Stimulated activated naive CD8-positive, alpha-beta T cell treated with anti-CD3 and anti-CD28 coated beads, Interleukin-15, Interleukin-2, amounts not matched to agents 100 ng/mL and 50 ng/mL, for 24 hours (primary cell): ENCODE measurements around the gene CAMTA1.

Source experiments
- H3K27ac Mint-ChIP-seq: one replicate; pipeline ENCODE4 v1.8.0; 2021; ENCODE audit warnings: mild to moderate bottlenecking, mixed read lengths
- H3K27me3 Mint-ChIP-seq: one replicate; pipeline ENCODE4 v1.8.0; 2021; ENCODE audit warnings: mixed read lengths
- H3K36me3 Mint-ChIP-seq: one replicate; pipeline ENCODE4 v1.8.0; 2021; ENCODE audit warnings: low read depth, mixed read lengths
- H3K4me1 Mint-ChIP-seq: one replicate; pipeline ENCODE4 v1.8.0; 2021; ENCODE audit warnings: low read depth, mixed read lengths
- H3K4me3 Mint-ChIP-seq: one replicate; pipeline ENCODE4 v1.8.0; 2021; ENCODE audit warnings: mild to moderate bottlenecking, mixed read lengths
- H3K9me3 Mint-ChIP-seq: one replicate; pipeline ENCODE4 v1.8.0; 2021; ENCODE audit warnings: mixed read lengths

The CAMTA1 gene

GRCh38 chr1:6905331-6905730 is 120.1 kb downstream of the CAMTA1 start:
- H3K9me3 Mint-ChIP-seq = peaks cover 3% of the 10 kb centered on the region
- H3K27me3 Mint-ChIP-seq = no peaks in the 10 kb centered on the region
- no peak overlapping the region for H3K4me3 Mint-ChIP-seq
- H3K36me3 Mint-ChIP-seq = no peaks in the 10 kb centered on the region
- H3K27ac Mint-ChIP-seq = no peak overlapping the region
- peaks cover 9% of the 10 kb centered on the region for H3K4me1 Mint-ChIP-seq

GRCh38 chr1:6905790-6906189 is 120.5 kb downstream of the CAMTA1 start:
- no peaks in the 10 kb centered on the region for H3K27me3 Mint-ChIP-seq
- peaks cover 3% of the 10 kb centered on the region for H3K9me3 Mint-ChIP-seq
- H3K27ac Mint-ChIP-seq = no peak overlapping the region
- no peaks in the 10 kb centered on the region for H3K36me3 Mint-ChIP-seq
- H3K4me3 Mint-ChIP-seq = no peak overlapping the region
- peaks cover 9% of the 10 kb centered on the region for H3K4me1 Mint-ChIP-seq

- Mint-ChIP-seq H3K4me3 (no peak overlapping the region), H3K4me1 (peaks cover 9% of the 10 kb centered on the region), H3K27ac (no peak overlapping the region), H3K36me3 (no peaks in the 10 kb centered on the region), H3K9me3 (peaks cover 3% of the 10 kb centered on the region), H3K27me3 (peaks cover 5% of the 10 kb centered on the region)
Observed at GRCh38 chr1:6906783-6907182, 121.5 kb downstream of the CAMTA1 start.

- H3K9me3 Mint-ChIP-seq = peaks cover 3% of the 10 kb centered on the region
- peaks cover 5% of the 10 kb centered on the region for H3K27me3 Mint-ChIP-seq
- no peak overlapping the region for H3K4me3 Mint-ChIP-seq
- no peaks in the 10 kb centered on the region for H3K36me3 Mint-ChIP-seq
- H3K27ac Mint-ChIP-seq = no peak overlapping the region
- peaks cover 7% of the 10 kb centered on the region for H3K4me1 Mint-ChIP-seq
Observed at GRCh38 chr1:6907201-6907600, 121.9 kb downstream of the CAMTA1 start.

GRCh38 chr1:6907676-6908434 is 122.6 kb downstream of the CAMTA1 start:
- no peak overlapping the region for H3K27ac Mint-ChIP-seq
- H3K9me3 Mint-ChIP-seq = peaks cover 3% of the 10 kb centered on the region
- no peak overlapping the region for H3K4me3 Mint-ChIP-seq
- H3K4me1 Mint-ChIP-seq = peaks cover 4% of the 10 kb centered on the region
- peaks cover 5% of the 10 kb centered on the region for H3K27me3 Mint-ChIP-seq
- no peaks in the 10 kb centered on the region for H3K36me3 Mint-ChIP-seq

GRCh38 chr1:6909401-6909800 is 124.1 kb downstream of the CAMTA1 start:
- peaks cover 10% of the 10 kb centered on the region for H3K27me3 Mint-ChIP-seq
- H3K27ac Mint-ChIP-seq = no peak overlapping the region
- H3K4me3 Mint-ChIP-seq = no peak overlapping the region
- no peaks in the 10 kb centered on the region for H3K36me3 Mint-ChIP-seq
- peaks cover 4% of the 10 kb centered on the region for H3K4me1 Mint-ChIP-seq
- H3K9me3 Mint-ChIP-seq = no peaks in the 10 kb centered on the region

GRCh38 chr1:6909857-6910256 is 124.6 kb downstream of the CAMTA1 start:
- Mint-ChIP-seq H3K27ac (no peak overlapping the region), H3K36me3 (no peaks in the 10 kb centered on the region), H3K27me3 (peaks cover 10% of the 10 kb centered on the region), H3K4me3 (no peak overlapping the region), H3K9me3 (no peaks in the 10 kb centered on the region), H3K4me1 (peaks cover 4% of the 10 kb centered on the region)

GRCh38 chr1:6911021-6911941 is 126.0 kb downstream of the CAMTA1 start:
- no peak overlapping the region for H3K27ac Mint-ChIP-seq
- H3K27me3 Mint-ChIP-seq = peaks cover 10% of the 10 kb centered on the region
- H3K36me3 Mint-ChIP-seq = no peaks in the 10 kb centered on the region
- H3K4me1 Mint-ChIP-seq = peaks cover 4% of the 10 kb centered on the region
- no peak overlapping the region for H3K4me3 Mint-ChIP-seq
- H3K9me3 Mint-ChIP-seq = no peaks in the 10 kb centered on the region

GRCh38 chr1:6911974-6912373 is 126.7 kb downstream of the CAMTA1 start:
- Mint-ChIP-seq H3K4me1 (peaks cover 4% of the 10 kb centered on the region), H3K27me3 (peaks cover 17% of the 10 kb centered on the region), H3K36me3 (no peaks in the 10 kb centered on the region), H3K4me3 (no peak overlapping the region), H3K9me3 (no peaks in the 10 kb centered on the region), H3K27ac (no peak overlapping the region)

GRCh38 chr1:6912518-6912917 is 127.3 kb downstream of the CAMTA1 start:
- Mint-ChIP-seq H3K27ac (no peak overlapping the region), H3K36me3 (no peaks in the 10 kb centered on the region), H3K4me1 (peaks cover 4% of the 10 kb centered on the region), H3K4me3 (no peak overlapping the region), H3K9me3 (no peaks in the 10 kb centered on the region), H3K27me3 (peaks cover 22% of the 10 kb centered on the region)

- Mint-ChIP-seq H3K4me1 (peaks cover 2% of the 10 kb centered on the region), H3K9me3 (no peaks in the 10 kb centered on the region), H3K27me3 (peaks cover 23% of the 10 kb centered on the region), H3K4me3 (no peak overlapping the region), H3K27ac (no peak overlapping the region), H3K36me3 (no peaks in the 10 kb centered on the region)
Observed at GRCh38 chr1:6913086-6913485, 127.8 kb downstream of the CAMTA1 start.

GRCh38 chr1:6914706-6915105 is 129.5 kb downstream of the CAMTA1 start:
- Mint-ChIP-seq H3K27me3 (peaks cover 23% of the 10 kb centered on the region), H3K27ac (no peak overlapping the region), H3K4me3 (no peak overlapping the region), H3K4me1 (no peaks in the 10 kb centered on the region), H3K9me3 (no peaks in the 10 kb centered on the region), H3K36me3 (no peaks in the 10 kb centered on the region)

GRCh38 chr1:6915999-6916565 is 130.8 kb downstream of the CAMTA1 start:
- Mint-ChIP-seq H3K9me3 (peaks cover 3% of the 10 kb centered on the region), H3K27me3 (peaks cover 23% of the 10 kb centered on the region), H3K4me3 (no peak overlapping the region), H3K36me3 (no peaks in the 10 kb centered on the region), H3K27ac (no peak overlapping the region), H3K4me1 (no peaks in the 10 kb centered on the region)

- H3K4me3 Mint-ChIP-seq = no peak overlapping the region
- H3K27ac Mint-ChIP-seq = no peak overlapping the region
- H3K9me3 Mint-ChIP-seq = peaks cover 4% of the 10 kb centered on the region
- H3K36me3 Mint-ChIP-seq = no peaks in the 10 kb centered on the region
- no peaks in the 10 kb centered on the region for H3K4me1 Mint-ChIP-seq
- peaks cover 18% of the 10 kb centered on the region for H3K27me3 Mint-ChIP-seq
Observed at GRCh38 chr1:6917067-6917466, 131.8 kb downstream of the CAMTA1 start.
